OCI-LY3 (cell line): ENCODE measurements around the gene SFXN5.

Experiments used
- EZH2phosphoT487 ChIP-seq: fragments of 200-600 bp; shearing (Covaris generic); IDR thresholded peaks from 2 replicates; pipeline ENCODE4 v1.6.1; 2018; ENCODE audit warnings: antibody characterized with exemption, mixed run types, low read depth
- TF ChIP-seq, protein P1 (sequence below): fragments of 200-600, 300-600 bp; sonication (generic); IDR thresholded peaks from 2 replicates; pipeline ENCODE4 v1.5.1; 2014; ENCODE audit warnings: antibody characterized with exemption, low read length, low read depth

DNA sequence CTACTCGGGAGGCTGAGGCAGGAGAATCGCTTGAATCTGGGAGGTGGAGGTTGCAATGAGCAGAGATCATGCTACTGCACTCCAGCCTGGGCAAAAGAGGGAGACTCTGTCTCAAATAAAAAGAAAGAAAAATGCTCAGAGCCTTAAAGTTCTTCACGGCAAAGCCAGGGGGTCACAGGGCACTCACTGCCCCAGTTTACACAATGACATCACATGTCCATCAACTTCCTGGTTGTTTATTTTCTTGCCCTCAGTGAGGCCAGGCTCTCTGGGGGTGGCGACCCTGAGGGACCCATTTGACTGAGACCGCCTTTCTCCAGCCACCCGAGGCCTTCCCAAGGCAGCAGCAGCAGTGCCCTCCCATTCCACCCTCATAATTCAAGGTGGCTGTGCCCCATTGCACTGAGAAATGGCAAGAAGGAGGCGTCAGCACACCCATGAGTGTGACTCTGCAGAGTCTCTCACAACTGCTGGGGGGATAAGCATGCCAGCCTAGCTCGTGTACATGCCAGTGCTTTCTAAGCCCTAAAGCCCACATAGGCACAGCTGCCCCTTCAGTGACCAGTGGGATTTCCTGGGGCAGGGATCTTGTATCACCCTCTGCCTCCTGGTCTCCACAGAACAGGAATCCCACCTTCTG lies 50.0 kb downstream of the SFXN5 start:
- TF ChIP-seq, protein P1, sequence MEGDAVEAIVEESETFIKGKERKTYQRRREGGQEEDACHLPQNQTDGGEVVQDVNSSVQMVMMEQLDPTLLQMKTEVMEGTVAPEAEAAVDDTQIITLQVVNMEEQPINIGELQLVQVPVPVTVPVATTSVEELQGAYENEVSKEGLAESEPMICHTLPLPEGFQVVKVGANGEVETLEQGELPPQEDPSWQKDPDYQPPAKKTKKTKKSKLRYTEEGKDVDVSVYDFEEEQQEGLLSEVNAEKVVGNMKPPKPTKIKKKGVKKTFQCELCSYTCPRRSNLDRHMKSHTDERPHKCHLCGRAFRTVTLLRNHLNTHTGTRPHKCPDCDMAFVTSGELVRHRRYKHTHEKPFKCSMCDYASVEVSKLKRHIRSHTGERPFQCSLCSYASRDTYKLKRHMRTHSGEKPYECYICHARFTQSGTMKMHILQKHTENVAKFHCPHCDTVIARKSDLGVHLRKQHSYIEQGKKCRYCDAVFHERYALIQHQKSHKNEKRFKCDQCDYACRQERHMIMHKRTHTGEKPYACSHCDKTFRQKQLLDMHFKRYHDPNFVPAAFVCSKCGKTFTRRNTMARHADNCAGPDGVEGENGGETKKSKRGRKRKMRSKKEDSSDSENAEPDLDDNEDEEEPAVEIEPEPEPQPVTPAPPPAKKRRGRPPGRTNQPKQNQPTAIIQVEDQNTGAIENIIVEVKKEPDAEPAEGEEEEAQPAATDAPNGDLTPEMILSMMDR: no peak
- TF ChIP-seq EZH2phosphoT487: no peak
